ENCODE measurements around the gene GMPPA. TPM values are rescaled to one million over a fixed set of nuclear protein-coding genes. Genes with fewer than 3 reads are reported as not detected.

Gene GMPPA
- total and polyA plus RNA-seq, 10 donors = 21.2 to 45.5 (median 29.8) TPM

DNA sequence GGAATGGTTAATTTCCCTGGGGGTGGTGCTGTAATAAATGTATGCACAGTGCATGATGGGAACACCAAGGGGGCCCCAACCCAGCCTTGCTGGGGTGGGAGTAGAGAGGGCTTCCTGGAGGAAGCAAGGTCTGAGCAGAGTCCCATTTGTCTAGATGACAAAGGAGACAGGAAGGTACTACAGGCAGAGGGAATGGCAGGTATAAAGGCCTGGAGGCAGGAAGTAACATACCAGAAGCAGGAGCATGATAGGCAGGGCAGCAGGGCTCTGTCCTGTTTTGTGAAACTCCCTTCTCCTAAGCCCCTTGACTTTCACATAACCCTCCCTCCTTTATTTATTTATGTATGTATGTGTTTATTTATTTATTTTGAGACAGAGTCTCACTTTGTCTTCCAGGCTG, 3.9 kb downstream of the GMPPA start:
- Histone ChIP-seq H3K36me3 (peaks cover 0 to 67% (median 51%) of the 10 kb centered on the region in 6 donors), H3K27me3 (replicated peaks in 1 of 7) (peaks cover 0 to 6% (median 2%) of the 10 kb centered on the region in 7 donors), H3K4me1 (peaks cover 7 to 26% (median 19%) of the 10 kb centered on the region in 6 donors), H3K4me3 (no peak overlapping the region), H3K27ac (no peak overlapping the region), H3K9me3 (no peaks in the 10 kb centered on the region)
- no peak for DNase-seq
- intact Hi-C loops (cut with DNase I; ENCODE audit: low total_unique reads) = no loop called here
- TF ChIP-seq, protein P1, sequence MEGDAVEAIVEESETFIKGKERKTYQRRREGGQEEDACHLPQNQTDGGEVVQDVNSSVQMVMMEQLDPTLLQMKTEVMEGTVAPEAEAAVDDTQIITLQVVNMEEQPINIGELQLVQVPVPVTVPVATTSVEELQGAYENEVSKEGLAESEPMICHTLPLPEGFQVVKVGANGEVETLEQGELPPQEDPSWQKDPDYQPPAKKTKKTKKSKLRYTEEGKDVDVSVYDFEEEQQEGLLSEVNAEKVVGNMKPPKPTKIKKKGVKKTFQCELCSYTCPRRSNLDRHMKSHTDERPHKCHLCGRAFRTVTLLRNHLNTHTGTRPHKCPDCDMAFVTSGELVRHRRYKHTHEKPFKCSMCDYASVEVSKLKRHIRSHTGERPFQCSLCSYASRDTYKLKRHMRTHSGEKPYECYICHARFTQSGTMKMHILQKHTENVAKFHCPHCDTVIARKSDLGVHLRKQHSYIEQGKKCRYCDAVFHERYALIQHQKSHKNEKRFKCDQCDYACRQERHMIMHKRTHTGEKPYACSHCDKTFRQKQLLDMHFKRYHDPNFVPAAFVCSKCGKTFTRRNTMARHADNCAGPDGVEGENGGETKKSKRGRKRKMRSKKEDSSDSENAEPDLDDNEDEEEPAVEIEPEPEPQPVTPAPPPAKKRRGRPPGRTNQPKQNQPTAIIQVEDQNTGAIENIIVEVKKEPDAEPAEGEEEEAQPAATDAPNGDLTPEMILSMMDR (IDR thresholded peaks at IDR 0.05 in 8 of 11, conservative IDR thresholded peaks at IDR 0.05 in 3 of 11) = no peak
- no peak for TF ChIP-seq POLR2A (IDR thresholded peaks at IDR 0.05)
- TF ChIP-seq POLR2AphosphoS5 (IDR thresholded peaks at IDR 0.05) = no peak

DNA sequence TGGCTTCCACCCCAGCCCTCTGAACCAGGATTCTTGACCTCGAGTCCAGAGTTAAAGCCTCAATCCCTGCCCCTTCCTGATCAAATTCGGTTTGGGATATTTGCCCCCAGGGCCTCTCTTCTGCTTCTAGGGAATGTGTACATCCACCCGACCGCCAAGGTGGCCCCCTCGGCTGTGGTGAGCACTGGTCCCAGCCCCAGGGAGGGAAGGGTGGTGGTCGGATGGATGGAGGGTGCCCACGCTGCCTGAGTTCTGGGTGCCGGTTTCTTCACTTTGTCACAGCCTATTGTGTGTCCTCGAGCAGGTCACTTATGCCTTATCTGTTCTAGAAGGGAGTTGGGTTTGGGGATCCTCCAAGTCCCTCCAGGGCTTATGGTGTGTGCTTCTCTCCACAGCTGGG, 6.9 kb downstream of the GMPPA start:
- TF ChIP-seq POLR2A (IDR thresholded peaks at IDR 0.05) (no peak), POLR2AphosphoS5 (IDR thresholded peaks at IDR 0.05) (no peak)
- TF ChIP-seq, protein P1 (IDR thresholded peaks at IDR 0.05 in 8 of 11, conservative IDR thresholded peaks at IDR 0.05 in 3 of 11) = no peak
- intact Hi-C loops (cut with DNase I; ENCODE audit: low total_unique reads) = no loop called here
- Histone ChIP-seq H3K4me3 (no peak overlapping the region), H3K9me3 (no peaks in the 10 kb centered on the region), H3K36me3 (peaks cover 0 to 73% (median 54%) of the 10 kb centered on the region in 6 donors), H3K4me1 (peaks cover 4 to 26% (median 18%) of the 10 kb centered on the region in 6 donors), H3K27me3 (replicated peaks in 1 of 7) (peaks cover 0 to 29% (median 17%) of the 10 kb centered on the region in 7 donors), H3K27ac (no peak overlapping the region)
- WGBS, 5 donors = 87 to 98% (median 93%) methylated on average over 9 of the region's 9 CpGs
- no peak for DNase-seq

DNA sequence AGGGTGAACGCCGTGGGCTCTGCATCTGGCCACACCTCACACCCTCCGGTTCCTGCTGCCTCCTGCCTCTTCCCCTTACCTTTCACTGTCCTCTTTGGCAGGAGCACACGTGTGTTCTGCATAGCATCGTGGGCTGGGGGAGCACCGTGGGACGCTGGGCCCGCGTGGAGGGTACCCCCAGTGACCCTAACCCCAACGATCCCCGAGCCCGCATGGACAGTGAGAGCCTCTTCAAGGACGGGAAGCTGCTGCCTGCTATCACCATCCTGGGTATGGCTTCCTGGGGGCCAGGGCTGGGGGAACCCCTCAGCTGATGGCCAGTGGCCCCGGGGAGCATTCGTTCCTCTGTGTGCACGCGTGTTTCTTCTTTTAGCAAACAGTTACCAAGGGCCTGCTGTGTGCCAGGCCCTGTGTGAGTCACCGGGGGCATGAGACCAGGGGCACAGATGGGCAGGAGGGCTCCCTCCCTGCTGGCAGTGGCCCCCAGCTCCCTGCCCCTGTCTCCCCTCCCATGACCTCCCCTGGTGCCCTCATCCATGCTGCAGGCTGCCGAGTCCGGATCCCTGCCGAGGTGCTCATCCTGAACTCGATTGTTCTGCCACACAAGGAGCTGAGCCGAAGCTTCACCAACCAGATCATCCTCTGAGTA, 7.6 kb downstream of the GMPPA start:
- DNase-seq = no peak
- H3K36me3 ChIP-seq = peaks cover 0 to 69% (median 54%) of the 10 kb centered on the region in 6 donors
- WGBS, 5 donors = 88 to 92% (median 90%) methylated on average over 15 to 23 of the region's 23 CpGs
- intact Hi-C loops (cut with DNase I; ENCODE audit: low total_unique reads) = no loop called here
- H3K27ac ChIP-seq = no peak overlapping the region
- no peaks in the 10 kb centered on the region for H3K9me3 ChIP-seq
- H3K27me3 ChIP-seq (replicated peaks in 1 of 7) = peaks cover 0 to 36% (median 24%) of the 10 kb centered on the region in 7 donors
- TF ChIP-seq POLR2A (IDR thresholded peaks at IDR 0.05) (no peak), POLR2AphosphoS5 (IDR thresholded peaks at IDR 0.05) (no peak)
- TF ChIP-seq, protein P1 (IDR thresholded peaks at IDR 0.05 in 8 of 11, conservative IDR thresholded peaks at IDR 0.05 in 3 of 11) = no peak
- H3K4me3 ChIP-seq = no peak overlapping the region
- peaks cover 4 to 27% (median 18%) of the 10 kb centered on the region in 6 donors for H3K4me1 ChIP-seq

DNA sequence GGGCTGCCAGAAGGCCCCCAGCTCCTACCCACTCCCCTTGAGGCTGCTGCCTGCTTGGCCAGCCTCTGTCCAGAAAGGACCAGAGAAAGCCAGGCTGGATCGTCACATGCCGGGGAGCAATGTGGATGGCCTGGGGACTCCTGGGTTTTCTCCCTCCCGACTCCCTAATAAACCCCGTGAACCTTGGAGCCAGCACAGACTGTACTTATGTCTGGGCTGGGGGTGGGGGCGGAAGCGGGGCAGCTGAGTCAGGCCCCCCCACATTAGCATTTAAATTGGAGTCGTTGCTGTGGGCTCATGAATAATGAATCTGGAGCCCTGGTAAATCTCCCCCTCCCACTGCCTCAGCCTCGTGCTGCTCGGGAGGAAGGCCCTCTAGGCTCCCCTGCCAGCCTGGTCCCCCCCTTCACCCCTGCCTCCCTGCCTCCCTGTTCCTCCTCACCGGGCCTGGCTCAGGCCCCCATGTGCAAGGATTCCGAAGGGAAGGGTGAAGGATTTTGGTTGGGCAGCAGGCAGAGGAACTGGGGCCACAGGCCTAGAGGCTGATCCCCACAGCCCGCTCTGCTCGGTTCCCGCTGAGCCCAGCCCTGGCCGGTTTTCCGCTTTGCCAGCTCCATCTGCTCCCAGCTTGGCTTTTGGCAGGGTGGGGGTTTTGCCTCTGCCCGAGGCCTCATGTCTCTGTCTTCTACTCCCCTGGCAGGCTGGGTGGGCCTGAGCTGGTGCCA, 8.3 kb downstream of the GMPPA start:
- WGBS, 5 donors = 87 to 89% (median 88%) methylated on average over 11 to 17 of the region's 17 CpGs
- Histone ChIP-seq H3K9me3 (no peaks in the 10 kb centered on the region), H3K4me3 (no peak overlapping the region), H3K36me3 (peaks cover 0 to 62% (median 53%) of the 10 kb centered on the region in 6 donors), H3K27me3 (replicated peaks in 1 of 7) (peaks cover 0 to 43% (median 30%) of the 10 kb centered on the region in 7 donors), H3K4me1 (peaks cover 4 to 29% (median 18%) of the 10 kb centered on the region in 6 donors), H3K27ac (no peak overlapping the region)
- peak in 1 of 3 donors; percentile 8 for TF ChIP-seq POLR2AphosphoS5 (IDR thresholded peaks at IDR 0.05)
- TF ChIP-seq, protein P1 (IDR thresholded peaks at IDR 0.05 in 8 of 11, conservative IDR thresholded peaks at IDR 0.05 in 3 of 11) = no peak
- no peak for TF ChIP-seq POLR2A (IDR thresholded peaks at IDR 0.05)
- intact Hi-C loops (cut with DNase I; ENCODE audit: low total_unique reads) = no loop called here
- no peak for DNase-seq

All from spleen (tissue), 11 donors.